GM21723 (cell line): Measurements from ENCODE around the gene MICB.
"Not testable (repeated sequence)": the region's sequence is repeated elsewhere in the genome, so short reads cannot be mapped to it uniquely, and the experiment has no call there.

Source experiments
- ATAC-seq: cut with Tn5 transposase; IDR thresholded peaks from one replicate; pipeline ENCODE4 v1.9.1; 2021; ENCODE audit warnings: mild to moderate bottlenecking, moderate library complexity; ENCODE audit not compliant: unreplicated experiment

Gene MICB

GRCh38 chr6:31535538-31536324, 37.8 kb downstream of the MICB start:
- no peak for ATAC-seq

GRCh38 chr6:31538805-31539400, 41.0 kb downstream of the MICB start:
- no peak for ATAC-seq

GRCh38 chr6:31540640-31541039, 42.7 kb downstream of the MICB start:
- no peak for ATAC-seq

- no peak for ATAC-seq
Measured at GRCh38 chr6:31541059-31541657, 43.2 kb downstream of the MICB start.

GRCh38 chr6:31541658-31542521, 43.9 kb downstream of the MICB start, which contains the start of gene DDX39B:
TSS of gene DDX39B (minus strand) at chr6:31542003. CDS start at chr6:31540532, 1,471 bp downstream.
- ATAC-seq, result peak; percentile 73

GRCh38 chr6:31543639-31544038, 45.7 kb downstream of the MICB start:
- no peak for ATAC-seq

- no peak for ATAC-seq
Measured at GRCh38 chr6:31544676-31545075, 46.7 kb downstream of the MICB start.

- no peak for ATAC-seq
Measured at GRCh38 chr6:31545291-31545690, 47.3 kb downstream of the MICB start.

GRCh38 chr6:31546339-31546957, 48.5 kb downstream of the MICB start, which contains the start of gene ATP6V1G2:
TSS of gene ATP6V1G2 (minus strand) at chr6:31546608. CDS start at chr6:31546559, 49 bp downstream.
- peak; percentile 49 for ATAC-seq

GRCh38 chr6:31546958-31547726, 49.2 kb downstream of the MICB start, which contains the start of gene NFKBIL1:
TSS of gene NFKBIL1 (plus strand) at chr6:31547608. CDS start at chr6:31547695, 87 bp downstream.
- peak; percentile 63 for ATAC-seq

- no peak for ATAC-seq
Measured at GRCh38 chr6:31547727-31548543, 50.0 kb downstream of the MICB start.

GRCh38 chr6:31548544-31548873, 50.6 kb downstream of the MICB start:
- ATAC-seq, result no peak

- not testable (repeated sequence) for ATAC-seq
Measured at GRCh38 chr6:31551371-31551770, 53.4 kb downstream of the MICB start.

GRCh38 chr6:31556307-31556706, 58.4 kb downstream of the MICB start:
- no peak for ATAC-seq

GRCh38 chr6:31557443-31558317, 59.7 kb downstream of the MICB start:
- ATAC-seq, result no peak

GRCh38 chr6:31558318-31558625, 60.3 kb downstream of the MICB start:
- no peak for ATAC-seq

GRCh38 chr6:31558631-31559500, 60.9 kb downstream of the MICB start:
- ATAC-seq, result no peak
